ENCODE measurements around the gene ZKSCAN1.

Gene ZKSCAN1

GRCh38 chr7:100034871-100035510, 19.6 kb downstream of the ZKSCAN1 start:
- in situ Hi-C loops (cut with MboI; ENCODE audit: low pct_unique_long_range_greater_than_20kb, low sequenced_read_pairs, unreplicated experiment): no loop called here
- no peak for TF ChIP-seq CTCF (IDR thresholded peaks at IDR 0.05; ENCODE audit: extremely low read depth, insufficient read depth, missing control alignments)
- no peak for DNase-seq (ENCODE audit: low spot score)

- no peak for DNase-seq (ENCODE audit: low spot score)
- in situ Hi-C loops (cut with MboI; ENCODE audit: low pct_unique_long_range_greater_than_20kb, low sequenced_read_pairs, unreplicated experiment): no loop called here
- TF ChIP-seq CTCF (IDR thresholded peaks at IDR 0.05; ENCODE audit: extremely low read depth, insufficient read depth, missing control alignments): no peak
Observed at GRCh38 chr7:100035876-100036275, 20.5 kb downstream of the ZKSCAN1 start.

- in situ Hi-C loops (cut with MboI; ENCODE audit: low pct_unique_long_range_greater_than_20kb, low sequenced_read_pairs, unreplicated experiment): no loop called here
Observed at GRCh38 chr7:100038326-100038725, 22.9 kb downstream of the ZKSCAN1 start.

GRCh38 chr7:100040575-100040974, 25.2 kb downstream of the ZKSCAN1 start:
- no peak for DNase-seq (ENCODE audit: low spot score)
- no peak for TF ChIP-seq CTCF (IDR thresholded peaks at IDR 0.05; ENCODE audit: extremely low read depth, insufficient read depth, missing control alignments)
- in situ Hi-C loops (cut with MboI; ENCODE audit: low pct_unique_long_range_greater_than_20kb, low sequenced_read_pairs, unreplicated experiment): no loop called here

More at GRCh38 chr7:100038326-100038725, 22.9 kb downstream of the ZKSCAN1 start:
- DNase-seq (ENCODE audit: low spot score): no peak
- TF ChIP-seq CTCF (IDR thresholded peaks at IDR 0.05; ENCODE audit: extremely low read depth, insufficient read depth, missing control alignments): no peak

GRCh38 chr7:100044718-100045117, 29.3 kb downstream of the ZKSCAN1 start:
- in situ Hi-C loops (cut with MboI; ENCODE audit: low pct_unique_long_range_greater_than_20kb, low sequenced_read_pairs, unreplicated experiment): no loop called here
- TF ChIP-seq CTCF (IDR thresholded peaks at IDR 0.05; ENCODE audit: extremely low read depth, insufficient read depth, missing control alignments): peak; percentile 10
- peak; percentile 30 for DNase-seq (ENCODE audit: low spot score)

GRCh38 chr7:100048680-100049079, 33.3 kb downstream of the ZKSCAN1 start:
- no peak for DNase-seq (ENCODE audit: low spot score)
- in situ Hi-C loops (cut with MboI; ENCODE audit: low pct_unique_long_range_greater_than_20kb, low sequenced_read_pairs, unreplicated experiment): no loop called here

More at GRCh38 chr7:100048680-100049079, 33.3 kb downstream of the ZKSCAN1 start:
- TF ChIP-seq CTCF (IDR thresholded peaks at IDR 0.05; ENCODE audit: extremely low read depth, insufficient read depth, missing control alignments): no peak

Data from GM13977 (cell line).